ENCODE data around the gene MAN1C1.

Gene MAN1C1

GRCh38 chr1:25748531-25749205, 132.1 kb downstream of the MAN1C1 start:
- Histone ChIP-seq H4K20me1 (ENCODE audit: insufficient read depth, low read length) (peaks cover 22% of the 10 kb centered on the region), H3K4me2 (ENCODE audit: insufficient read depth, low read length) (no peak overlapping the region), H3K4me1 (ENCODE audit: insufficient read depth, low read length) (no peaks in the 10 kb centered on the region), H3K9me3 (ENCODE audit: insufficient read depth, low read length, severe bottlenecking) (no peaks in the 10 kb centered on the region), H3K4me3 (ENCODE audit: low read depth in 1 of 2, low read length in 2 of 2) (no peak overlapping the region), H3K9ac (ENCODE audit: low read depth, low read length) (no peak overlapping the region), H2AFZ (ENCODE audit: low read depth, low read length) (no peak overlapping the region), H3K36me3 (ENCODE audit: insufficient read depth, low read length) (no peaks in the 10 kb centered on the region), H3K79me2 (ENCODE audit: insufficient read depth, low read length) (no peaks in the 10 kb centered on the region), H3K27me3 (ENCODE audit: insufficient read depth, low read length, poor library complexity) (peaks cover 13% of the 10 kb centered on the region), H3K27ac (ENCODE audit: low read length) (no peak overlapping the region)
- TF ChIP-seq CTCF (IDR thresholded peaks at IDR 0.05; ENCODE audit: borderline replicate concordance, extremely low read depth, low read length, poor library complexity, severe bottlenecking) (no peak), EZH2 (IDR thresholded peaks at IDR 0.05; ENCODE audit: borderline replicate concordance, low read depth, low read length, severe bottlenecking) (no peak)
- ATAC-seq (ENCODE audit: insufficient read depth, low read depth) (no peak), DNase-seq (no peak)

GRCh38 chr1:25750923-25751605, 134.5 kb downstream of the MAN1C1 start:
- no peaks in the 10 kb centered on the region for H3K4me1 ChIP-seq (ENCODE audit: insufficient read depth, low read length)
- peaks cover 13% of the 10 kb centered on the region for H4K20me1 ChIP-seq (ENCODE audit: insufficient read depth, low read length)
- ATAC-seq (ENCODE audit: insufficient read depth, low read depth), result no peak
- no peak overlapping the region for H2AFZ ChIP-seq (ENCODE audit: low read depth, low read length)
- TF ChIP-seq EZH2 (IDR thresholded peaks at IDR 0.05; ENCODE audit: borderline replicate concordance, low read depth, low read length, severe bottlenecking), result no peak
- TF ChIP-seq CTCF (IDR thresholded peaks at IDR 0.05; ENCODE audit: borderline replicate concordance, extremely low read depth, low read length, poor library complexity, severe bottlenecking), result no peak
- no peak overlapping the region for H3K9ac ChIP-seq (ENCODE audit: low read depth, low read length)
- H3K27ac ChIP-seq (ENCODE audit: low read length), result no peak overlapping the region
- peaks cover 8% of the 10 kb centered on the region for H3K27me3 ChIP-seq (ENCODE audit: insufficient read depth, low read length, poor library complexity)
- no peak overlapping the region for H3K4me2 ChIP-seq (ENCODE audit: insufficient read depth, low read length)
- H3K4me3 ChIP-seq (ENCODE audit: low read depth in 1 of 2, low read length in 2 of 2), result no peak overlapping the region
- no peak for DNase-seq
- H3K36me3 ChIP-seq (ENCODE audit: insufficient read depth, low read length), result no peaks in the 10 kb centered on the region
- H3K9me3 ChIP-seq (ENCODE audit: insufficient read depth, low read length, severe bottlenecking), result no peaks in the 10 kb centered on the region
- H3K79me2 ChIP-seq (ENCODE audit: insufficient read depth, low read length), result no peaks in the 10 kb centered on the region

GRCh38 chr1:25754470-25755181, 138.0 kb downstream of the MAN1C1 start:
- TF ChIP-seq CTCF (IDR thresholded peaks at IDR 0.05; ENCODE audit: borderline replicate concordance, extremely low read depth, low read length, poor library complexity, severe bottlenecking), result no peak
- TF ChIP-seq EZH2 (IDR thresholded peaks at IDR 0.05; ENCODE audit: borderline replicate concordance, low read depth, low read length, severe bottlenecking), result no peak
- Histone ChIP-seq H4K20me1 (ENCODE audit: insufficient read depth, low read length) (peaks cover 16% of the 10 kb centered on the region), H3K36me3 (ENCODE audit: insufficient read depth, low read length) (no peaks in the 10 kb centered on the region), H3K4me3 (ENCODE audit: low read depth in 1 of 2, low read length in 2 of 2) (no peak overlapping the region), H3K4me1 (ENCODE audit: insufficient read depth, low read length) (peaks cover 4% of the 10 kb centered on the region; the same call in 1 of the 2 replicates), H3K4me2 (ENCODE audit: insufficient read depth, low read length) (no peak overlapping the region), H3K9ac (ENCODE audit: low read depth, low read length) (no peak overlapping the region), H3K9me3 (ENCODE audit: insufficient read depth, low read length, severe bottlenecking) (no peaks in the 10 kb centered on the region), H3K27ac (ENCODE audit: low read length) (no peak overlapping the region), H3K79me2 (ENCODE audit: insufficient read depth, low read length) (no peaks in the 10 kb centered on the region), H3K27me3 (ENCODE audit: insufficient read depth, low read length, poor library complexity) (peaks cover 13% of the 10 kb centered on the region), H2AFZ (ENCODE audit: low read depth, low read length) (no peak overlapping the region)
- ATAC-seq (ENCODE audit: insufficient read depth, low read depth) (no peak), DNase-seq (no peak)
